Ureter (tissue), 1 donor: Measurements from ENCODE around the gene RDM1. TPM values are rescaled to one million over a fixed set of nuclear protein-coding genes. Genes with fewer than 3 reads are reported as not detected.

Source experiments
- DNase-seq: peaks from one replicate; pipeline ENCODE4 v3.0.0-alpha.2; 2020; ENCODE audit warnings: low spot score
- total RNA-seq: library from RNA; stranded (reverse); gene quantifications from one replicate; pipeline ENCODE4 v1.2.4, GENCODE V29; 2023
- donor health status: DM: yes; HTN: yes; CAD: no.

Gene RDM1
- total RNA-seq, 1 donor from 2014 or later: 1.1 TPM

DNA sequence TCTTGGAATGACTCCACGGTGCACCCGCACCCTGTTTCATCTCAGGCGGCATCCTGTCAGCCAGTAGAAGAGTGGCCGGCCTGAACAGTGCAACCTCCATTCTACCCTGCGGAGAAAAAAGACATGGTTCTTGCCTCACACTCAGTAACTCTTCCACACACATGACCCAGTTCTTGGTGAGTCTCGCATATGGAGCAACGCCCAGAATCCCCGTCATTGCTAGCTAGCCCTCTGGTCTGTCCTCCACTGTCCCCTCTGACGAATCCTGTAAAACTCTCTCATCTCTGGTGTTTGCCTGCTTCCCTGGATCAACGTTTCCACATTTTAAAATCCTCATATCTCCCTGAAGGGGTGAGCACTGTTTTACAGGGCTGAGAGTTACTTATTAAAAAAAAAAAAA, 4.2 kb upstream of the RDM1 start:
- DNase-seq: no peak

GRCh38 chr17:35932586-35932985, 2.0 kb upstream of the RDM1 start:
- DNase-seq: no peak

DNA sequence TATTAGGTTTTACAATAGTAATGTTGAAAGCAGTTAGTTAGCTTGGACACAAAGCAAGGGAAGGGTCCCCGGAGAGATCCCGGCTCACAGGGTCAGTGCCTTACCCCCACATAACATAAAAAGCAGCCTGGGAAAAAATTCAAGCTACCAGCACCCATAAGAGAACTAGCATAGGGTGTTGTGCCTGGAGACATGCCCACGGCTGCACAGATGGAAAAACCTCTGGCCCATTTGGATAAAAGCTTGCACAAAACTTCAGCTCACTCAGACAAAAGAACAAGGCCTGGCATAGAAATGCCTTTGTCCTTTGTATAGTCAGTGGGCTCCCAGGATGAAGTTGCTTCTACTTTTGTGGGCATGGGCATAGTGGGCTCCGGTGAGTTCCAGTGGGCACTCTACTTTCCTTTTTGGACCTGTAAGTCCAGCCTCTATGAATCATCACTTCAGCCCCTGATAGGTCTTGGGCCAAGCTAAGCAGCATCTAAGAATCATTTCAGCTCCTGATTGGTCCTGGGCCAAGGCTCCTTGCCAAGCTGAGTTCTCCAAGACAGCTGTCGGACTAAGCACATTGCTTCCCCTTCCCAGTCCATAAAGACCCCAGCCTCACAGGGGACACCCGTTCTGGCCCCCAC, 1.3 kb upstream of the RDM1 start:
- no peak for DNase-seq

DNA sequence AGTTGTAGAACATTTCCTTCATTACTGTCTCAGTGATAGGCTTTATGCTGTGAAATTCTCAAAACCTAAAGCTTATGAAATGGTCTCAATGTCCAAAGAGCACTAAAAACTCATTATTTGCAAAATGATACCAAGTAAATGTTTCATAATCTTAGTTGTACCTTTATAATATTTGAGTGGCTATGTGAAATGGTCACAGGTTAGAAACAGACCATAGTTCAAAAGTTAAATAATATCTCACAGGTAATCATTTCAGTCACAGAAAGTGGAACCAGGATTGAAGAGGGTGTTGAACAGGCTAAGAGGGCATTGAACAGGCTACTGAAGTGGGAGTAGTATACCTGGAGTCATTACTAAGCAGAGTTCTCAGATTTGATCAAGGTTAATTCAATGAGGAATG, 2.9 kb downstream of the RDM1 start:
- no peak for DNase-seq

DNA sequence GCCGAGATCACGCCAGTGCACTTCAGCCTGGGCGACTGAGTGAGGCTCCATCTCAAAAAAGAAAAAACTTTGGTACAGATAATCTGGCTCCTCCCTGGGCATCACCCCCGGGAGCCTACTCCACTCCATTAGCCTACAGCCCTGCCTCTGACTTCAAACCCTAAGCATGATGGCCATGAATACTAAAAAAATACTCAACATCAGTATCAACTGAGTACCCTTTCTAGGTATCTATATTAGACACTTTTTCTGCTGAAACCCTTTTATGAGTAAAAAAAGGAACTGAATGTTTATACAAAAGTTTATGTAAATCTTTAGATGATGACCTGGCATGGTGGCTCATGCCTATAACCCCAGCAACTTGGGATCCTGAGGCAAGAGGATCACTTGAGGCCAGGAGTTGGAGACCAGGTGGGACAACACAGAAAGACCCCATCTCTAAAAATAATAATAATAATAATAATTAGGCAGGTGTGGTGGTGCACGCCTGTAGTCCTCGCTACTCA, 6.9 kb downstream of the RDM1 start:
- no peak for DNase-seq

- no peak for DNase-seq
Measured at GRCh38 chr17:35920229-35920628, 10.3 kb downstream of the RDM1 start.

DNA sequence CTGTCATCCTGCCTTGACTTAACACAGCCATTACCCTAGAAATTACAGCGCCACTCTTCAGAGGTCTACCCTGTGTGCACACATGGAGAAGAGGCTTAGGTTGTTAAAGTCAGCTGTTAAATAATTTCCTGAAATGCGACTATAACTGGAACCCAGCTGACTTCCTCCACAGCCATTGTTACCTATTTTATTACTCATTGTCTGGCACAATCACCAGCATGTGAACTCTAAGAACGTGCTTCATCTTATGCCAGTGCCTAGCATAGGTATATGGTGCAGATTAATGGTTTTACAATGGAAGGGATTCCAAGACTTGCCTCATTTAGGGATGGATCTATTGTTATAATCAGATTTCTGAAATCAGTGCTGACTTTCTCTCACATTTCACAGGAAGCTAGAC, 11.9 kb downstream of the RDM1 start:
- DNase-seq: no peak

GRCh38 chr17:35917519-35918213, 12.9 kb downstream of the RDM1 start:
- no peak for DNase-seq

DNA sequence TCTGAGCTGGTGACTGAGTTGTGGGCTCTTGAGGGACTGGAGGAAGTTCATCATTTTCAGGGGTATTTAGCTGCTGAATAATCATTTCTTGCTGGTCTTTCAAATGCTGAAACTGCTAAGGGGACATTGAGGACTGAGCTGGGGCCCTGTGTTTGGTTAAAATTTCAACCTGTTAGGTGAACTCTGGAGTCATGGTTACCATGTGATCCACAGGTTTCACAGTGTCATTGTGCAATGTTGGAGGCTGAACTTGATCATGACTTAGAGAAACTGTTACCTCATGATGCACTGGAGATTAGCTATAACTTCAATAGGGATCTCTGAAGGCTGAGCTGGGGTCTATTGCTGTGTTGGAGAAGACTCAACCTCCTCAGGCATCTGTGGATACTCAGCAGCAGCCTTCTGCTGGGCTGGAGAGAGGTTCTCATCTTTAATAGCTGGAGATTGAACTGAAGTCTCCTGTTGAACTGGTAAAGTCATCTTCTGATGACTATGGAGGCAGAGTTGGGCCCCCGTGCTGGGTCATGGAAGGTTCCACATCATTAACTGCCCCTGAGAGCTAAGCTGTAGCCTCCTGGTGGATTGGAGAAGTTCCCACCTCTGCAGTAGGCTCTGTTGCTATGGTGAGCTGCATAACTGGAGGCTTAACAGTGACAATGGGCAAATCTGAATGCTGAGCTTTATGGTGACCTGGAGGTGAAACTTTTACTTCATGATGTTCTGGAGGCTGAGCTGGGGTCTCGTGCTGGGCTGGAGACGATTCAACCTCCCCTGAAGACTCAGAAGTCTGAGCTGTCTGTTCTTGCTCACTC, 15.2 kb downstream of the RDM1 start:
- no peak for DNase-seq

DNA sequence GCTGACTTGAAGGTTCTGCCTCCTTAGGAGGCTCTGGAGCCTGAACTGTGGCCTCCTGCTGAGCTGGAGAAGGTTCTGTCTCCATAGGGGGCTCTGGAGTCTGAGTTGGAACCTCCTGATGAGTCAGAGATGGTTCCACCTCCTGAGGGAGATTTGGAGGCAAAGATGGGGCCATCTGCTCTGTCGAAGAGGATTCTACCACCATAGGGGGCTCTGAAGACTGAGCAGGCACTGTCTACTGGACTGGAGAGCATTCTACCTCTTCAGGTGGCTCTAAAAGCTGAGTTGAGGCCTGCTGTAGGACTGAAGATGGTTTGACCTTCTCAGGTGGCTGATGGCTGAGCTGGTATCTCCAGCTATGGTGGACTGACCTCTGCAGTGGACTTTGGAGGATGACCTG, 16.2 kb downstream of the RDM1 start:
- no peak for DNase-seq

GRCh38 chr17:35913609-35914008, 17.0 kb downstream of the RDM1 start:
- DNase-seq: no peak

- DNase-seq: no peak
Measured at GRCh38 chr17:35912942-35913341, 17.6 kb downstream of the RDM1 start.

DNA sequence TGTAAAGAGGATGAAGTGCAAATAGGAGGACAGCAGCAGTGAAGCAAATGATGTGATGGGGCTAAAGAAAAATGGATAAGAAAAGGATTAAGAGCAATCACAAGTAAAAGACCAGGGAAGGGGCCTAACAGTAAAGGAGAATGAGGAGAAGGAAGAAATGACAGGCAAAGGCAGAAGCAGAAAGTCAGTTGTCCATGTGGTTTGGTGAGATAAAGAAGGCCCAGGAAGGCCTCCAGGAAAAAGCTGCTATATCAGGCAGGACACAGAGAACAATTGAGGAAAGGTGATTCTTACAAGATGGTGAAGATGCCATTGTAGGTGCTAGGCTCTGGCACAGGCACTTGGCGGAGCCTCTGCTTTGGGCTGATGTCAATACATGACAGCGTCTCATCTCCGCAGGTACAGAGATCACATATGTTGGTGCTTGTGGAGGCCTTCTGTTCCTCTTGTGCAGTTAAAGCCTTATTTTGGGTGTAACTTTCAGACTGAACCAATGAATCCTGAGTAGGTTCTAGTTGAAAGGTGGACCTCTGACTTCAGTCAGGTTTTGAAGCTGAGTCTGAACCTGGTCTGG, 18.1 kb downstream of the RDM1 start:
- no peak for DNase-seq

DNA sequence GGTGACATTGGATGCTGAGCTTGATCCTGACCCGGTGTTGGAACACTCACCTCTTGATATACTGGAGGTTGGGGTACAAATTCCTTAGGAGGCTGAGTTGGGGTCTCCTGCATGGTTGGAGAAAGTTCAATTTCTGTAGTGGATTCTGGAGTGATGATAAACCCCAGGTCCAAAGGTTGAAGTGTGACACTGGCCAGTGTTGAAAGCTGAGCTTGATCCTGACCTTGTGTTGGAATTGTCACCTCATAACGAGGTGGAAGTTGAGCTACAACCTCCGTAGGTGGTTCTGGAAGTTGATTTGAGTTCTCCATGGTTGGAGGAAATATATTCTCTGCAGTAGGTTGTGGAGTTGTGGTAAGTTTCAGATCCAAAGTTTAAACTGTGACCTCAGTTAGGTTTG, 21.2 kb downstream of the RDM1 start:
- DNase-seq: no peak

GRCh38 chr17:35907691-35908090, 22.9 kb downstream of the RDM1 start:
- no peak for DNase-seq

DNA sequence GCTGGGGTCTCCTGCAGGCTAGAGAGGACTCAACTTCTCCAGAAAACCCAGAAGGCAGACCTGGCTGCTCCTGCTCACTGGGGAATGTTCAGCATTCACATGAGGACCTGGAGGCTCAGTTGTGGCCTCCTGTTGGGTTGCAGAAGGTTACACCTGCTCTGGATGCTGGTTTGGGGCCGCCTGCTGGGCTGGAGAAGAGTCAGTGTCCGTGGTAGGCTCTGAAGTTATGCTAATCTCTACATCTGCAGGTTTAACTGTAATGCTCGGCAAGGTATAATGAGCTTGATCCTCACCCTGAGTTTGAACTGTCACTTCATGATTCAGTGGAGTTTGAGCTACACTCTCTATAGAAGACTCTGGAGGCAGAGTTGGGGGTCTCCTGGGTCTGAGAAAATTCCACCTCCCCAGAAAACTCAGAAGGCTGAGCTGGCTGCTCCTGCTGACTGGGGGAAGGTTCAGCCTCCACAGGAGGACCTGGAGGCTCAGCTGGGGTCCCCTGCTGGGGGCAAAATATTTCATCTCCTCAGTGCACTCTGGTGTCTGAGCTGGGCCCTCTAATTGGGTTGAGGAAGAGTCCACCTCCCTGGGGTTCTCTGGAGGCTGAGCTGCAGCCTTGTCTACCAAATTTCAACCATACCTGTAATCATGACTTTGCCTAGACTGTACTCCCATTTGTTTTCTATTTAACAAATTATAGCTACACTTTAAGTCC, 23.5 kb downstream of the RDM1 start:
- DNase-seq: no peak

GRCh38 chr17:35906191-35906925, 24.2 kb downstream of the RDM1 start:
- DNase-seq: no peak

DNA sequence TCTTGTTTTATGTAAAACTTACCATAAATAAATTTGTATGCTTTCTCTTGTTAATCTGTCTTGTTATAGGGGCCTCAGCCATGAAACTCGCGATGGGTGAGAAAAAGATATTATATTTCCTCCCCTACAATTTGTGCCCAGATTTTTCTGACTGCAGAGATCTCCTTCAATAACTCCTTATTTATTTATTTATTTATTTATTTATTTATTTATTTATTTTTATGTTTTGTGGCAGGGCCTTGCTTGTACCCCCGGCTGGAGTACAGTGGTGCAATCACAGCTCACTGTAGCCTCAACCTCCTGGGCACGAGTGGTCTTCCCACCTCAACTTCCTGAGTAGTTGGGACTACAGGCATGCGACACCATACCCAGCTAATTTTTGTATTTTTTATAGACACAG, 27.1 kb downstream of the RDM1 start:
- DNase-seq: no peak

GRCh38 chr17:35901631-35902175, 28.9 kb downstream of the RDM1 start:
- no peak for DNase-seq

DNA sequence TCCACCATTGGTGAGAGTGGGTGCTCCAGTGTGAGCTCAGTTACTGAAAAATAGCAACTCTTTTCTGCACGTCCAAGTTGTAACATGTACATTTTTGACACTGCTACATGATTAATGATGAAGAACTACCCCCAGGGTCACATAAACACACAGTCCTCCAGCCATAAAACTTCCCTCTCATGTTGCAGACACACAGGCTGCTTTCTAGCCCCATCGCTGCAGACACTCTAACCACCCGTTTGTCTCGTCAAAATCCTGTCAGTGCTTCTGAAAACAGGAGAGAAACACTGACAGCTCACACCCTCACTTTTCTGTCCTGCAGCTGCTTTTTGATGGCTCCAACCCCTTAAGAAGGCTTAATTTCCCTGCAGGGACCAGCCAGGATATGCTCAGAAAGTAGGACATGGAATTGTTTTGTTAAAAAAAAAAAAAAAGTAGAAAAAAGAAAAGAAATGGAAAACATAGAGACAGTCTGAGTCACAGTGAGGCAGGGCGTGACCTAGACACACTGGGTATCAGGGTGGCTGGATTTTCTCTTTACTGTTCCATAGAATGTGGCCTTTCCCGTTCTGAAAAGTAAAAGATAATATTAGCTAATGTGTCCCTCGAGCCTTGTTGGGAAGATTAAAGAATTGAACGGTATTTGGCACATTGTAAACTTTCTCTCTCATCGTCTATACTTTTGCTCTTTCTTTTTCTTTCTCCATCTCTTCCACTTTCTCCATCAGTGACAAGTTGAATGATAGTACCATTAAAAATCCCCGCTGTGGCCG, 29.7 kb downstream of the RDM1 start:
- no peak for DNase-seq
